Head of caudate nucleus (tissue), 42 donors: ENCODE data around the gene TXNDC5.

Experiments
- DNase-seq, 42 donors: peaks; one replicate each; pipeline versions ENCODE4 v3.0.0 to v3.0.0-alpha.2; 2020 to 2021; ENCODE audit warnings: mixed read lengths in 7 of 42
- intact Hi-C: fragments of 100-400 bp; cut with DNase I; formaldehyde crosslinking; loops from one replicate; pipeline ENCODE4 v1.15.0; 2022

The TXNDC5 gene

DNA sequence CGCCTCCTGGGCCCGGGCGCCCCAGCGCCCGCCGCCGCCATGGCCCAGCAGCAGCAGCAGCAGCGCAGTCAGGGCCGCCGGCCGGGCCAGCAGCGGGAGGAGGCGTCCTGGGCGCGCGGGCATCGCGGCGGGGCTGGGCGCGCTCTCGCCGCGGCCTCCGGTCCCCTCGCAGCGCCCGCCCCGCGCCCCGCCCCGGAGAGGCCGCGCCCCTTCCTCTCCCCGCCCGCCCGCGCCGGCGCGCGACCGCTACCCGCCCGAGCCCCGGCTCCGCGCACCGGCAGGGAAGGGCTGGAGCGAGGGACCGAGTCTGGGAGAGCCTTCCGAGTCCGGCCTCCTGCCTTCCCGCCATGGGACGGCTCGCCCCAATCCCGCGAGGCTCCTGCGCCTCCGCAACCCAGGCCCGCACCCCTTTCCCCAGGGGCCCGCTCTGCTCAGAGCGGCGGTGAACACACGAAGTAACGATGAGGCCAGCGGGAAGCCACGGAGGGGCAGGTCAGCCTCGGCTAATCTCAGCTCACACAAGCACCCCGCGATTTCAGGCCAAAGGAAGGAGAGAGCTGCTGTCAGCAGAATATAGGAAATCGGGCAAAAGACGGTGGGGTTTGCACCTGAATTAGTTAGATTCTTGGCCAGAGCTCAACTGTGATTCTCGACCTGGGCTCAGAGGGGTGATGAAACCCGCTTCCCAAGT lies at the start of gene TXNDC5:
Gene TXNDC5 (minus strand): TSS at position 135 of the 691 bp plus-strand sequence. CDS start 12 bp downstream, at position 123.
- intact Hi-C loops, result loop anchor here (5.0 kb wide), 1 partner anchor 183 kb away; the partner anchor contains the start of gene BMP6

DNA sequence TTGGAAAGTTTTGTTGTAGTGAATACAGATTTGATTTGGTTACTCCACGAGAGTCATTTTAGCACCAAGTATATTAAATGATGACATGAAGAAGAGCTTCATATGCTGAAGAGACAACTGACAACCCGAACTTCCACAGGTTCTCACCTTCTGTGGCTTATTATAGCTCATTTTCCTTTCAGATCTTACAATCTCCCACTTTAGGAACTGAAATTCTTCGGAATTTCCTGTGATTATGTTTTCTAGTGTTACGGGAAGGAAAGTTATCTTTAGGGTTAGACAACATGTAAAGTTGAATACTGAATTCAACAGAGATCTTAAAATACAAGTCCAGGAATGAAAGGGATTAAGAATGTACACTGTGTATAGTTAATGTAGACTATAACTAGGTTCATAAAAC lies 49.6 kb upstream of the TXNDC5 start:
- DNase-seq, result no peak
- intact Hi-C loops, result no loop called here

More for the DNA sequence above, at the start of gene TXNDC5:
- DNase-seq, result peak in 41 of 42 donors; percentile 47 to 93 (median 86)

DNA sequence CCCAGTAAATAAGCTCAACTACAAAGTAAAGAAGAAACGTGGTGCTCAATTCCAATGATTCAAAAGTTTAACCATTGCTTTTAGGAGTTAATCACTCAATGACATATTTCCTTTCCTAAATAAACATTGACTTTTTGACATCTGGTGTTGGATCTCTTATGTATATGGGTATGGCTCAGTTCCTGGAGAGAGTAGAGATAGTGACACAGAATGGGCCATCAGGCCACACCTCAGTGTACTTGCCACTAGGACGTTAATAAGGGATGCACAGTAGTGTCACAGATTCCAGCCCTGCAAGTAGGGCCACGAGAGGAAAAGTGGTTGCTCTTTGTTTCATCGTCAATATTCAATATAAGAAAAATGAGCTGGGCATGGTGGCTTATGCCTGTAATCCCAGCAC lies 48.9 kb upstream of the TXNDC5 start:
- intact Hi-C loops, result no loop called here
- no peak for DNase-seq

DNA sequence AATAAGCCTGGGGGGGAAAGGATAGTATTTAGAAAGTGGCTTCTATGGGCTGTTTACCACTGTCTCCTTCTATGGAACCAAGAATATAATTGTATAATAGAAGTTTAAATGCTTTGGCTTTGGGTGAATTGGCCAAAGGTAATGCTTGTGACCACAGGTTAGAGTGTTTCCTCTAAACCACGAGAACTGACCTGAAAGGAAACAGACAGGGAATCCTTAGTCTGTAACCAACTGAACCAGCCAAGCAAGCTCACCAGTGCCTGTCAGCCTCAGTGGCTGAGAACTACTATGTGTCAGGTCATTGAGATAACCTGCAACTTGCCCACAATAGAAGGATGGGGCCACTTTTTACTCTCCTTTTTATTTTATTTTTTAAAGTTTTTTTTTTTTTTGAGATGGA lies 47.9 kb upstream of the TXNDC5 start:
- intact Hi-C loops, result no loop called here
- DNase-seq, result peak in 1 of 42 donors; percentile 5

DNA sequence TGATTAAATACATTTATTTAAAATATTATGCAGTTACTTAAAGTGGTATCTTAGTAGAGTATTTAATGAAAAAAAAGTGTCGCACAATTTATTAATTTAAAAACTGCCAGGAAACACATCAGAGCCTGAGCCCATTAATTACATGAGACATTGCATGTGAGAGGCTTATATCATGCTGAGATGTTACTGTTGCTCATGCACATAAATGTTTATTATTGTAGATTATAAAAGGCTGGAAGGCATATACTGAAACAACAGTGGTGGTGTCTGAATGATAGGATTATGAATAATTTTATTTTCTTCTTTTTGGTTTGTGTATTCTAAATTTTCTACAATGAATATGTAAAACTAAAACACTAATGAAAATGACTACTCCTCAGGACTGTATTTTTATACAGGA lies 45.7 kb upstream of the TXNDC5 start:
- DNase-seq, result no peak
- intact Hi-C loops, result no loop called here

DNA sequence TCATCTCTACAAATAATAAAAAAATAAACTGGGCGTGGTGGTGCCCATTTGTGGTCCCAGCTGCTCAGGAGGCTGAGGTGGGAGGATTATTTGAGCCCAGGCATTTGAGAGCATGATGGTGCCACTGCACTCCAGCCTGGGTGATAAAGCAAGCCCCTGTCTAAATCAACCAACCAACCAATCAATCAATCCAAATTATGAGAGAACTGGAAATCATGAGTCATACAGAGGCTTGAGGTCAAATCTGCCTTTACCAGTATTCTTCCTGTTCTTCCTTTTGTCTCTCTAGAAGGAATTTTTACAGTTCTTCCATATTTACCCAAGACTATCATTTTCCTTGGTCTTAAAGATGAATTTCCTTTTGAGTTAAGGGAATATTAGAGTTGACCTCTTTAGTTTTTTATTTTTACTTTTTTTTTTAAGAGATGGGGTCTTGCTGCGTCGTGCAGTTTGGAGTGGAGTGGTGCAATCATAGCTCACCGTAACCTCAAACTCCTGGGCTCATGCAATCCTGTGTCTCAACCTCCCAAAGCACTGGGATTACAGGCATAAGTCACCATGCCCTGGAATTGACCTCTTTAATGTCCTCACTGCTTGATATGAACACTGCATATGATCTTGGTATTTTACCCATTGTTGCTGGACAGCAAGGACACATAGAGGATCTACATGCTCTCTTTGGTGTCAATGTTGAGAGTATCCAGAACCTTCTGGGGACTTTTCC lies 44.1 kb upstream of the TXNDC5 start:
- DNase-seq, result no peak
- intact Hi-C loops, result no loop called here

DNA sequence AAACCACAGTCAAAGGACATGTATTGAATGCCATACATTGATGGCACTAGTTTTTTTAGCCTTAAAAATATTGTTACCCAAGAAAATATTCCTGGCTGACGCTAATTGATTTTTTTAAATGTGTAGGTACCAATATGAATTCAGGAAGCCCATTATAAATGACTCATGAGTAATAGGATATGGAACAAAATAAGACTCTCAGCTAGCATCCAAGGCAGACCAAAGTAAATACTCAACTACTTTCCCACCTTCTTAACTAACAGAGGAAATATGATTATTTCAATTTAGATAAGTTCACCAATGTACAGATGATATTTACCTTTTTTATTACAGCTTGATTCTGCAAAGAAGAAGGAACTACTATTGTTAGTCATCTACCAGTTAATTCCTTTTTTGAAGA lies 43.2 kb upstream of the TXNDC5 start:
- no peak for DNase-seq
- intact Hi-C loops, result no loop called here

DNA sequence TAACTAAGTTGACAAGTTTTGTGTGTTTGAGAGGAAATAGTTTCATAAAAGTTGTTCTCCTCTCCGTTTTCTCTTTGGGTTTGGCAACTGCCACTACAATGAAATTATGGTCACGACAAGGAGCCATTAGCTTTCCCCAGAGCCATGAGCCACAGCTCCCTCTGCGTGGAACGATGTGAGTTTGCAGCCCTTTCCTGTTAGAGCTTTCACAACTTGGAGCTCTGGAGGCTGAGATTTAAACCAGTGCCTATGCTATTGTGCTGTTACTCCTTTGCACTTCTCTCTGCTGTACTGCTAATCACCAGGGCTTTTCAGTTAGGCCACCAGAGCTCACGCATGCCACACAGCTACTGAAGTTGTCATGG lies 29.3 kb upstream of the TXNDC5 start:
- DNase-seq, result peak in 5 of 42 donors; percentile 12 to 54 (median 35)
- intact Hi-C loops, result no loop called here

DNA sequence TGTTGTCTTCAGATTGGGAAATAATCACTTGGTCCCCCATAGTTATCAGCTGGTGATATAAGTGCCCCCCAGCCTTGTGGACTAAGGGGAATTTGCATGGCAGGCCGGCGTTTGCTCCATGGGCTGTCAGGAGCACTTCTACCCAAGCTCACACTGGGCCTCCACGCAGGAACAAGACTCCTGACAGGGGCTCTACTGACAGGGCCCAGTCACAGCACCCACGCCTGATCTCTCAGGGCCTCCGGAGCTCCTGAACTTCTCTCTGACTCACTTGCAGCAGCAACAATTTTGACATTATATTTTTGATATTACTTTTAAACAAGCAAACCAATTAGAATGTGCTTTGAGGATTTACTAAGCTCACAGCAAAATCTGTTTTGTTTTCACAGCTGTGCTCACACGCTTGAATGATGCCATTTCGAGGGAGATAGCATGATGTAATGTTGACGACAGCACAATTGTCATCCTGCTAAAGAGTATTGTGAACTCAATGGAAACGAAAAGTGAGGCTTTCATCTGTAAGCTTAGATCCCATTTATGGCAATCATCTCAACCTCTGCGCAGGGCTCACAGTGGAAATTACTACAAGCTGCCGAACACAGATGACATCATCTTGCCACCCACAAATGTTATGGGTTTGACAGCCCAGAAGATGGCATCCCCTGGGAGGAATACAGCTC lies 28.7 kb upstream of the TXNDC5 start:
- peak in 38 of 42 donors; percentile 12 to 88 (median 59) for DNase-seq
- intact Hi-C loops, result no loop called here

DNA sequence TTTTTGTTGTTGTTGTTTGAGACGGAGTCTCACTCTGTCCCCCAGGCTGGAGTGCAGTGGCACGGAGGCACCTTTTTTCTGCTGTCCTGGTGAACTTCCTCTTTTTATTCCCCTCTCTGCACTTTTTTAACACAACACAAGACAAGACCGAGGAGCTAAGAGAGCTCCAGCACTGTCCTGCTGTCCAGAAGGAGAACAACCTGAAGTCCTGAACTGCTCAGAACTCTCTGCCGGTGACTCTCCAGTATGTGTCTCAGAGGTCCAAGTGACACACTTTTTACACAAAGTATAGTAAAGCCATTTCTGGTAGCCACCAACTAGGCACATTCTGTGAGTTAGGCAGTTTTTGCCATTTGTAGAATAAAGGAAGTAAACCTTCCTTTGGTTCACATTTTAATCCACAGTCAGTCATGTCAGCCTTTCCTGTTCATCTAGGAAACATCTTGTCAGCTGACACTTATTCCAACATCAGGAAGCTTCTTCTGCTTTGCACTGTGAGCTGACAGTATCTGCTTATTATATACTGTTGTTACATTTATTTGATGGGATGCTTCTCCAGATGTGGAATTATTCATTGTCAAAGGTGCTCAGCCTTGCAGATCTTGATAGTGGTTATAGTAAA lies 28.1 kb upstream of the TXNDC5 start:
- intact Hi-C loops, result no loop called here
- no peak for DNase-seq

DNA sequence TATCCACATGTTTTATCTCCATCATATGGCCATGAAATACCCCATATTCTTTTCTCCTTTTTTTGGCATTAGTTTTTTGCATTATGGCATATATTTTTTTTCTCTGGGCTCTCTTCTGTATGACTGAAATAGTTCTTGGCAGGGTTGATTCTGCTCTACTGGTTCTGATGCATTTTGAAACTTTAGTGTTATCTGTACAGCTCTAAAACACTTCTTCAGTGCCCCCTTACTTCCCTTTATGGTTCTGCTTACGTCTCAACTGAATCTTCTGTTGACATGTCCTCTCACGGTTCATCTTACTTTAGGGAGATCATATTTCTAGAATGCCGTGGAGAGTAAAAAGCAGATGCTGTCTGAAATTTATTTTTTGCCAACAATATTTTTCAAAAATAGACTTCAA lies 23.2 kb upstream of the TXNDC5 start:
- DNase-seq, result no peak
- intact Hi-C loops, result no loop called here

DNA sequence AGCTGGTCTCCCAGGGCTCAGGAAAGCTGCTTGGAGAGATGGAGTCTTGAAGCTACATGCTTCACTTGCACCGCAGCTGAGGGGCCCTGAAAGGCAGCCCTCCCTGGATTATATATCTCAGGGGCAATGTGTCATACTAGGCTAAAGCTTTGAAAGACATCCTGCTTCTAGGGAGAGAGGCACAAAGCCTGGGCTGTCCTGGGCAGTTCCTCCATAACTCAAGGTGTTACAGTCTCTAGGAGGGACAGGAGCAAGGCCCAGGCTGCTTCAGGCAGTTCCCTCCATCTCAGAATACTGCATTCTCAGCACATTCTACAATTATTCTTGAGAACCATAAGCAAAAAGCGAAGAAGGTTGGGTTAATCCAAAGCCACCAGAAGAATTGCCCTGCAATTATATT lies 22.0 kb upstream of the TXNDC5 start:
- DNase-seq, result no peak
- intact Hi-C loops, result no loop called here

DNA sequence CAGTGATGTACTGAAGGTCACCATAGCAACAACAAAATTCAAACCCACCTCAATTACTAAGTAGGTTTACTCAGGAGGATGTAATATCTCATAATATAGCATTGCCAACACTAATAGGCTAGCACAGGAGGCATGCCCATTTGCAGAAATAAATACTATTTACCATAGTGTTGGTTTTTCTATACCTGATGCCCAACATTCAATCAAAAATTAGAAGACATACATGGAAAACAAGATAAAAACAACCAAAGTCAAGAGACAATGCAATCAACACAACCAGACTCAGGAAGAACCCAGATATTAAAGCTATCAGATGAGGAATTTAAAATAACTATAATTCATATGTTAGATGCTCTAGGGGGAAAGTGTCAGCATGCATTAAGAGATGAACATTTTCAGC lies 14.3 kb upstream of the TXNDC5 start:
- DNase-seq, result no peak
- intact Hi-C loops, result no loop called here

DNA sequence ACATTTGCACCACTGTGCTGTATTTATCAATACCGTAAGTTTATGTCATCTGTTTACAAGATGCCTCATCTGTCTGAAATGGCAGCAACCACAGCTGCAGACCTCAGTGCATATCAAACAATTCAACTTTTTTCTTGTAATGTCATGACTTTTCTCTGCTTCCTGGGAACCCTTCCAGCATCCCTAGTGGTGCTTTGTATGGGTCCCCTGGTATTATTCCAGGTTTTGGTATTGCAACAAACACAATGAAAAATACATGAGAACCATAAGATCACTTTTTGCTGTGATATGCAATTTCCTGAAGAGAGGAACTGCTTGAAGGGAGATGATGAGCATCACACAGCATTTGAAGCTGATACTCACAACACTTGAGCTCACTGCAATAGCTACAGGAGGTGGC lies 12.0 kb upstream of the TXNDC5 start:
- intact Hi-C loops, result no loop called here
- no peak for DNase-seq

DNA sequence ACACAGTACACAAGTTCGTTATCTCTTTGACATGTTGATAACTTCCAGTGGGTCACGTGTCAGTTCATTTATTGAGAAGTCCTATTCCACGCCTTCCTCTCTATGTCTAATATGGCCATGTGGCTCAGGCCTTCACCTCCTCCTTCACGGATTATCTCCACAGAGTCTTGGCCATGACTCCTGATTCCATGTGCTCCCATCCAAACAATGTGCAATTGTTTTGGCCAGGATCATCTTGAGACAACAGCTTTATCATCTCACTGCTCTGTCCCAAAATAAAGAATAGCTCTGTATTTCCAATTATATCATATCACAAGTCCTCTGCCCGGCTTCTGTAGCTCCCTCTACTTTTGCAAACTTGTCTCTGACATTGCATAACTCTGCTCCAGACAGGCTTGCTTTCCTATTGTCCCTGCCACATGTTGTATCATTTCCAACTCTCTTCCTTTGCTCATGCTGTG lies 11.1 kb upstream of the TXNDC5 start:
- DNase-seq, result no peak
- intact Hi-C loops, result no loop called here

DNA sequence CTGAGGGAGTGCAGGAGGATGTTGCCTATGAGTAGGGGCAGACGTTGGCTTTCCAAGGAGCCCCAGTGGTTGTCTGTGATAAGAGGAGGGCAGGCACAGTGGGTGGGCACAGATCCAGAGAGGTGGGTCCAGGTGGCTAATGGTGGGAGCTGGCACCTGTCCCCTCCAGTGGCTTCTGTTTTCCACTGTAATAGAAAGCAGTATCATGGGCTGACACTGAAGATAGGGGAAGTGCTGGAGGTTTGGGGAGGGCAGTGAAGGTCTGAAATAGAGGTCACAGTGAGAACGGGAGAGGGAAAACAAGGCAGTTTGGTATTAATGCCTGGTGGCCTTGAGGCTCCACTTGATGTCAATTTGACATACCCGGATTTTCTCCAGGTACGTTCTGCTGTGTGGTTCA lies 10.5 kb upstream of the TXNDC5 start:
- DNase-seq, result no peak
- intact Hi-C loops, result no loop called here

DNA sequence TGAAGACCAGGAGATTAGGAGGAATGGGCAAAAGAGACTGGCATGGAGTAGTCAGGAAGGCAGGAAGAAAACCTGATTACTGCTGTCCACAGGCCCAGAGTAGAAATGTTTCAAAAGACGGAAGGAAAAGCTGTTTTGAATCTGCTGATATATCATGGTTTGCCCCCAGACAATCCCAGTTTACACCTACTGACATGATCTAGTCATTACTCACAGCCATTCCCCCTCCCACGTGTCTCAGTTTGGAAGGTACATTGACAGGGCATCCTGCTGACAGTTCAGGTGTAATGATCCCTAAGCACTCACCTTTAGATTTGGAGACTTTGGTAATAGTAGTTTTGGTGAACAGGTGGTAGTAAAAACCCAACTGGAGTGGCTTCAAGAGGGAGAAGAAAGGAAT lies 9.8 kb upstream of the TXNDC5 start:
- intact Hi-C loops, result no loop called here
- DNase-seq, result peak in 16 of 42 donors; percentile 19 to 75 (median 48)

DNA sequence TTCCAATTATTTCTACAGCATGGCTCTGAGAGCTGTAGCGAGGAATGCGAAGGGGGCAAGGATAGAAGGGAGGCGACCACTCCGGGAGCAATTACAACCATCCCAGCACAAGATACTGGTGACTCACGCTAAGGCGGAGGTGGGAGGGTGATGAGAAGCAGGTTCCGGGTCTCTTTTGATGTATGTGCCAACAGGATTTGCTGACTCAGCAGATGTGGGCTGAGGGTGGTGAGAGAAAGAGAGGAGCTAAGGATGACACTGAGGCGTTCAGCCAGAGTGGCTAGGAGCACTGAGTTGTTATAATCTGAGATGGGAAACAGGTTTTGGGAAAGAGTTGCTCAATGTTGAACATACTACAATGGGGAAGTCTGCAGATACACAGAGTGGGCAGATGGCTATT lies 9.3 kb upstream of the TXNDC5 start:
- DNase-seq, result peak; percentile 41 to 92 (median 75)
- intact Hi-C loops, result no loop called here

DNA sequence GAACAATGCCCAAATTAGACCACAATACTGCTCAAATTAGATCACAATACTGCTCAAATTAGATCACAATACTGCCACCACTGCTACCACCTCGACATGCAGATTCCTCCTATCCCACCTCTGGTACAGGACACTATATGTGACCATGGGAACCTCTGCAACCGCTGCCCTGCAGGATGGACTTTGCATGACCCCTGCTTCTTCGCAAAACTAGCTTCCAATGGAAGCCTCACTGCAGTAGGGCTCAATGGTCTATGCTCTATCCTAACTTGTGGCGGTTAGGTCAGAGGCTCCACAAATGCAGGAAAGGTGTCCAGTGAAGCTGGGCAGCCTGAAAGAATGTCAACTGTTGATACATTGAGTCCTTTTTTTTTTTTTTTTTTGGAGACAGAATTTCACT lies 7.8 kb upstream of the TXNDC5 start:
- no peak for DNase-seq
- intact Hi-C loops, result no loop called here

DNA sequence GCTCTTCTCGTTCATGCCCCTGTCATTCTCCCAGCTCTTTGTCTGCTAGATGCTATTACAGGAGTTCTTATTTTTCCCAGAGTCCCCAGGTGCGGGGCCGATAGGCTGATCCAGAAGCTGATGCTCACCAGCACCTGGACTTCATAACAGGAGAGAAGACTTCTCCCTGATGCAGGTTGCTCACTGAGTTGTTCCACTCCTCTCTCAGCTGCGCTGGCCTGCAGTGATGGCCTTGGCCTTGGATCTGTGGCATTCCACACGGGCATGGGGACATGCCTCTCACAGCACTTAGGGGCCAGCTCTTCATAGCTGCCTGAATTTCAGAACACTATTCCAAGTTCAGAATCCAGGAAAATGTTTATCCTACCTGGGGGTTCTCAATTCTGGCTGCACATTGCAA lies 7.1 kb upstream of the TXNDC5 start:
- DNase-seq, result peak in 1 of 42 donors; percentile 39
- intact Hi-C loops, result no loop called here
